NCI-H524 (cell line): Measurements from ENCODE around the gene ZNF668.

Experiments
- DNase-seq, 2 experiments: peaks; one replicate each; lab custom pipeline; 2025; lab: John Stamatoyannopoulos, UW

The ZNF668 gene

GRCh38 chr16:31081428-31082351, 7.7 kb upstream of the ZNF668 start:
- DNase-seq = no peak

DNA sequence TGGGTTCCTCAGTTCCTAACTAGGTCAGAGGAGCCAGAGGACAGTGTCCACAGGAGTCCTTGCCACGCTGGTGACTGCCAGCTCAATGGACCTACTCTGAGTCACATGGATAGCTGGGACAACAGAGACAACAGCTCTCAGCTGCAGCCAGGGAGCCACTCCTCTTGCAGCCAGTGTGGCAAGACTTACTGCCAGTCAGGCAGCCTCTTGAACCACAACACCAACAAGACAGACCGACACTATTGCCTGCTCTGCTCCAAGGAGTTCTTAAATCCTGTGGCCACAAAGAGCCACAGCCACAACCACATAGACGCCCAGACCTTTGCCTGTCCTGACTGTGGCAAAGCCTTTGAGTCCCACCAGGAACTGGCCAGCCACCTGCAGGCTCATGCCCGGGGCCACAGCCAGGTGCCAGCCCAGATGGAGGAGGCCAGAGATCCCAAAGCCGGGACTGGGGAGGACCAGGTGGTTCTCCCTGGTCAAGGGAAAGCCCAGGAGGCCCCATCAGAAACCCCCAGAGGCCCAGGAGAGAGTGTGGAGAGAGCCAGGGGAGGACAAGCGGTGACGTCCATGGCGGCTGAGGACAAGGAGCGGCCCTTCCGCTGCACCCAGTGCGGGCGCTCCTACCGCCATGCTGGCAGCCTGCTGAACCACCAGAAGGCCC, 6.8 kb upstream of the ZNF668 start:
- no peak for DNase-seq

DNA sequence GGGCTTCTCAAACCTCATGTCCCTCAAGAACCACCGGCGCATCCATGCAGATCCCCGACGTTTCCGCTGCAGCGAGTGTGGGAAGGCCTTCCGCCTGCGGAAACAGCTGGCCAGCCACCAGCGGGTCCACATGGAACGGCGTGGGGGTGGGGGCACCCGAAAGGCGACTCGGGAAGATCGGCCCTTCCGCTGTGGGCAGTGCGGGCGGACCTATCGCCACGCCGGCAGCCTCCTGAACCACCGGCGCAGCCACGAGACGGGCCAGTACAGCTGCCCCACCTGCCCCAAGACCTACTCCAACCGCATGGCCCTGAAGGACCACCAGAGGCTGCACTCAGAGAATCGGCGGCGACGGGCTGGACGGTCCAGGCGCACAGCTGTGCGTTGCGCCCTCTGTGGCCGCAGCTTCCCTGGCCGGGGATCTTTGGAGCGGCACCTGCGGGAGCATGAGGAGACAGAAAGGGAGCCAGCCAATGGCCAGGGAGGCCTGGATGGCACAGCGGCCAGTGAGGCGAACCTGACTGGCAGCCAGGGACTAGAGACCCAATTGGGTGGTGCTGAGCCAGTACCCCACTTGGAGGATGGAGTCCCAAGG, 6.1 kb upstream of the ZNF668 start:
- DNase-seq = no peak

GRCh38 chr16:31079342-31079944, 5.4 kb upstream of the ZNF668 start:
- no peak for DNase-seq

- DNase-seq = no peak
Observed at GRCh38 chr16:31078597-31079341, 4.7 kb upstream of the ZNF668 start.

DNA sequence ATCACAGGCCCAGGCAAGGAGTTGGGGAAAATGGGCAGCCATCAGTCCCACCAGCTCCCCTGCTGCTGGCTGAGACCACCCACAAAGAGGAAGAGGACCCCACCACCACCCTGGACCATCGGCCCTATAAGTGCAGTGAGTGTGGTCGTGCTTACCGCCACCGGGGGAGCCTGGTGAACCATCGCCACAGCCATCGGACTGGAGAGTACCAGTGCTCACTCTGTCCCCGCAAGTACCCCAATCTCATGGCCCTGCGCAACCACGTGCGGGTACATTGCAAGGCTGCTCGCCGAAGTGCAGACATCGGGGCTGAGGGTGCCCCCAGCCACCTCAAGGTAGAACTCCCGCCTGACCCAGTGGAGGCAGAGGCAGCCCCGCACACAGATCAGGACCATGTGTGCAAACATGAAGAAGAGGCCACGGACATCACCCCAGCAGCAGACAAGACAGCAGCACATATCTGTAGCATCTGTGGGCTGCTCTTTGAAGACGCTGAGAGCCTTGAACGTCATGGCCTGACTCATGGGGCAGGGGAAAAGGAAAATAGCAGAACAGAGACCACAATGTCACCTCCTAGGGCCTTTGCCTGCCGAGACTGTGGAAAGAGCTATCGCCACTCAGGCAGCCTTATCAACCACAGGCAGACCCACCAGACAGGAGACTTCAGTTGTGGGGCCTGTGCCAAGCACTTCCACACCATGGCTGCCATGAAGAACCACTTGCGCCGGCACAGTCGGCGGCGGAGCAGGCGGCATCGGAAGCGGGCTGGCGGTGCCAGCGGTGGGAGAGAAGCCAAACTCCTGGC, 3.8 kb upstream of the ZNF668 start:
- DNase-seq = no peak

DNA sequence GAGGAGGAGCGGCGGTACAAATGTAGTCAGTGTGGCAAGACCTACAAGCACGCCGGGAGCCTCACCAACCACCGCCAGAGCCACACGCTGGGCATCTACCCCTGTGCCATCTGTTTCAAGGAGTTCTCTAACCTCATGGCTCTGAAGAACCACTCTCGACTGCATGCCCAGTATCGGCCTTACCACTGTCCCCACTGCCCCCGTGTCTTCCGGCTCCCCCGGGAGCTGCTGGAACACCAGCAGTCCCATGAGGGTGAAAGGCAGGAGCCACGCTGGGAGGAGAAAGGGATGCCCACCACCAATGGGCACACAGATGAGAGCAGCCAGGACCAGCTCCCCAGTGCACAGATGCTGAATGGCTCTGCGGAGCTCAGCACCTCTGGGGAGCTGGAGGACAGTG, 3.0 kb upstream of the ZNF668 start:
- no peak for DNase-seq

- DNase-seq = no peak
Observed at GRCh38 chr16:31076319-31076718, 2.3 kb upstream of the ZNF668 start.

GRCh38 chr16:31074814-31075183, 759 bp upstream of the ZNF668 start:
- DNase-seq = no peak

GRCh38 chr16:31073142-31073969, 684 bp downstream of the ZNF668 start:
- peak; percentile 76 to 89 for DNase-seq

DNA sequence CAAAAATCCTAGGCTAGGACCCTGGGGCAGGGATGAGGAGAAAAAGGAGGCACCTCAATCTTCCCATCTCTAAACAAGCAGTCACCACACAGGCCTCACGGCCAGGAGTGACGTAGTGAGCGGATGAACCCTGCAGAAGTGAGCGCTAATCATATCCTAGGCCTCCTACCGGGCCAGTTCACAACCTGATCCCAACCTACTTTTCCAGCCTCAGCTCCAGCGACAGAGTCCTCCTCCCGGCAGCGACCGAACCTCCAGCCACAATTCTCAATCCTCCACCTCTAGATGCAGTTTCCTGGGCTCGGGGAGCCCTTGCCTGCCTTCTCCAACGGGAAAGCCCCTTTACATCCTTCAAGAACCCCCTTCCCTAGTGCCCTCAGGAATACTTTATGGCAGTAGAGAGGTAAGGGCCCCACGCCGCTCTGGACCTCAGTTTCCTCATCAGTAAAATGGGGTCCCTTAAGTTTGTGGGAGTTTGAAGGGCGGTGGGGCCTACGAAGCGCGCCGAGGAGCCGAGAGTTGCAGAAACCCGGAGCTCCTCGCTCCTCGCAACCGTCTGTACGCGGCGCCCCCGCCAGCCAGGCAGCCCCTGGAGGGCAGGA, 1.4 kb downstream of the ZNF668 start:
- no peak for DNase-seq

DNA sequence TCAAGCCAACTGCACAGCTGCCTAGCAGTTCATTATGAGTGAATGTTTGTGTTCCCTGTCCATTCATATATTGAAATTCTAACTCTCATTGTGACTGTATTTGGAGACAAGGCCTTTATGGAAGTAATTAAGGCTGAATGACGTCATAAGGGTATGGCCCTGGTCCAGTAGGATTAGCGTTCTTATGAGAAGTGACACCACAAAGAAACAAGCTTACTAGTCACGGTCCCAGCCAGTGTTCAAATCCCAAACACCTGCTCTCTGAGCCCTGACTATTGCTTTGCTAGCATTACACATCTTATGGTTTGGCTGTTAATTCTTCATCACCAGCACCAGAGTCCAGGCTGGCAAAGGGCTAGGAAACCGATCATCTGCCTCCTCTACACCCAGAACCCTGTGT, 2.2 kb downstream of the ZNF668 start:
- DNase-seq = peak in 1 of 2 experiments; percentile 23

DNA sequence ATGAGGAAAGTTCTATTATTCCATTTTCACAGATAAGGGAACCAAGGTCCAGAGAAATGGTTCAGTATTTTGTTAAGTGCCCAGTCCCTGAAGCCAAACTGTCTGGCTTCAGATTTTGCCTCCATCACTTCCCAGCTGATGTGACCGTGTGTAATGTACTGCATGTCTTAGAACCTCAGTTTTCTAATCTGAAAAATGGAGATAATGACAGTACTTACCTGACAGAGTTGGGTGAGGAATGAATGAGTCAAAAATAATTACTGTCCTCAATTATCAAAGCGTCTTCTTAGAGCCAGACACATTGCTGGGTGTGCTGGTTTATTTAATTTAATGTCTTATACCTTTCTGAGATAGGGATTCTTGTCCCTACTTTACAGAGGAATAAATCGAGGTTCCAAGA, 6.7 kb downstream of the ZNF668 start:
- DNase-seq = no peak

DNA sequence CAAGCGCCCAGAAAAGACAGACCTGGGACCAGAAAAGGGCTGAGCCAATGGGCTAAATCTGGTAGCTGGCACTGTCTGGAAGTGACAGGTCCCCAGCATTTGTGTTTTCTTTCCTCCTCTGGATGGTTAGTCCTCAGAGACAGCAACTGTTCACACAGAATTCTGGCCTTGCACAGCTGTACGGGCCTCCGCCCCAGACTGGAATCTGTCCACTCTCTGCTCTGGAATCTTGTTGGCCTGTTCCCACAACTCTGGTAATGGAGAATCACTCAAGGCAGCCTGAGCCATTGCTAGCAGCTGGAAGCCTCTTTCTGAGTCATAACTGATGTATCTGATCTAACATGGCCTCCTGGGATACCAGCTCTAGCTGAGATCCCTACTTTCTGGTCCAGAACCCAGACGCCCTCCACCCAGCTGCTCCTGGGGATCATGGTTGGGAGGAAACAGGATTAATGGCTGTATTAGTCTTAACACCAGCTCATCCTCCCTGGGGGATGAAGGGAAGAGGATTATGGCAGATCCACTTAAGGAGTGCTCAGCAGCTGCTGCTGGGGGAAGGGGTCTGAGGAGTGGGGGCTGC, 9.1 kb downstream of the ZNF668 start:
- peak; percentile 99 to 100 for DNase-seq

DNA sequence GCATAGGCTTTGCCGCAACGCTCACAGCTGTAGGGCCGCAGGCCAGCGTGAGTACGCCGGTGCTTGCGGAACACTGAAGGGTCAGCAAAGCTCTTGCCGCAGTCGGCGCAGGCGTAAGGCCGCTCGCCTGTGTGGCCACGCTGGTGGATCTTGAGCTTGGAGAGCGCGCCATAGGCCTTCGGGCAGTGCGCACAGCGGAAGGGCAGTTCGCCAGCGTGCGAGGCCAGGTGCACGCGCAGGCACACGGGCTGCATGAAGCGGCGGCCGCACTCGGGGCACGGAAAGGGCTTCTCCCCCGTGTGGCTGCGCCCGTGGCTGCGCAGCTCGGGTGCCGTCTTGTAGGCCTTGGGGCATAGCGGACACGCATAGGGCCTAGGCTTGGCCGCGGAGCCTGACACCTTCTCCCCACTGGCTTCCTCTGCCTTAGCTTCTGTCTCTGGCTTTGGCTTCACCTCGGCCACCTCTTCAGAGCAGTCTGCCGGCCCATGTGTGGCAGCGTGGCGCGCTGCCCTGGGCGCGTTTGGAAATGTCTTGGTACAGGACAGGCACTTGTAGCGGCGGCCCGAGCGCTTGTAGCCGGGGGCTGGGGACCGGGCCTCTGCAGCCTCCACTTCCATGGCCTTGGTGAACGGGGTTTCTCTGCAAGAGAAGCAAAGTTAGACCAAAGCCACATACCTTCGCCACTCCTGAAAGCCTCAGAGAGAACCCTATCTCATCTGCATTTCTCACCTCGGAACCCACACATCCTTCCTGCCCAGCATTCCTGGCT, 10.0 kb downstream of the ZNF668 start:
- DNase-seq = no peak

- no peak for DNase-seq
Observed at GRCh38 chr16:31063495-31063842, 10.6 kb downstream of the ZNF668 start.

DNA sequence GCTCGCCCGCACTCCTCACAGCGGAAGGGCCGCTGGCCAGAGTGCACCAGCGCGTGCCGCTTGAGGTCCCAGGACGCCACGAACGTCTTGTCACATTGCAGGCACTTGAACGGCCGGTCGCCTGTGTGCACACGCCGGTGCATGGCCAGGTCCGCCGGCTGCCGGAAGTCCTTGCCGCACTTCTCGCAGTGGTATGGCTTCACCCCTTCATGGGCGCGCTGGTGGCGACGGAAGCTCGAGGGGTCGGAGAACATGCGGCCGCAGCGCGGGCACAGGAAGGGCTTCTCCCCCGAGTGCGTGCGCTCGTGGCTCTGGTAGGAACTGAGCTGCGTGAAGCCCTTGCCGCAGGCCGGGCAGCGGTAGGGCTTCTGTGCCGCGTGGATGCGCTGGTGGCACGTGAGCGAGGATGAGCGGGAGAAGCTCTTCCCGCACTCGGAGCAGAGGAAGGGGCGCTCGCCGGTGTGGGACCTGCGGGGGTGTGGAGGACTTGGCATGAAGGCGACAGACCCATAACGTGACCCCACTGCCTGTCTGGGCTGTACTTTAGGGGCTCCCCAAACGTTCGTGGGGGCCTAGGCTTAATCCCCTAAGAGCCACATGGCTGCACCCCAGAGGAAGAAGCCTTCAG, 12.1 kb downstream of the ZNF668 start:
- DNase-seq = no peak

DNA sequence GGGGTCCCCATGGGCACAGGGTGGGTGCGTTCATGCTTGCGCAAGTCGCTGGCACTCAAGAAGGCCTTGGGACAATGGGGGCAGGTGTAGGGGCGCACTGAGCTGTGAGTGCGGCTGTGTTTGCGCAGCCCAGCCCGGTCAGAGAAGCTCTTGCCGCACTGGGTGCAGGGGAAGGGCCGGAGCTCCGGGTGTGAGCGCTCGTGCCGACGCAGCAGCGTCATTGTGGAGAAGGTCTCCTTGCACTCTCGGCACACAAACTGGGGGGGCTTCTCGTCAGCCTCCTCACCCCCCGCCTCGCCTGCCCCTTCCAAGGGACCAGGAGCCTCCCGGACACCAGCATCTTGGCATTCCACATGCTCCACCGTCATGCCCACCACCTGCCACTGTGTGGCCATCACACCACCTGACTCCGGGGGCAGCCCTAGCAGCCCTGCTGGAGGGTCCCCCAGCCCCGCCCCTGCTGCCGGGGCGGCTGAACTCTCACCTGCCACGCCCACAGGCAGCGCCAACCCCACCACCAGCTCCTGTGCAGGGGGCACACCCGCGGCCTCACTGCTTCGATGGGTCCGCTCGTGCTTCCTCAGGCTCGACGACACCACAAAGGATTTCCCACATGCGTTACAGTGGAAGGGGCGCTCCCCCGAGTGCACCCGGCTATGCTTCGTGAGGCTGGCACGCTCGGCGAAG, 12.8 kb downstream of the ZNF668 start:
- DNase-seq = no peak
